HepG2 (cell line): ENCODE data around the gene DMXL1. TPM values are rescaled to one million over a fixed set of nuclear protein-coding genes. Genes with fewer than 3 reads are reported as not detected.

Source experiments
- ATAC-seq: fragments of 200-7000 bp; cut with Tn5 transposase; 3 replicates; pipeline ENCODE4 v1.9.1; 2020; ENCODE audit warnings: mild to moderate bottlenecking, moderate library complexity
- BruUV-seq: library from RNA; stranded (reverse); fragments of 400-500 nt; replicated peaks from 2 replicates; lab custom pipeline; 2021; lab: Mats Ljungman, UMichigan
- CTCF ChIA-PET: fragments of 300-600 bp; formaldehyde crosslinking; extraction: SDS; loops from one replicate; lab custom pipeline; 2021; ENCODE audit warnings: low total read pairs, inconsistent platforms, low intra/inter-chr PET ratio; lab: Yijun Ruan, JAX
- POLR2A ChIA-PET: fragments of 350-600 bp; sonication (Branson Sonifier 250); formaldehyde crosslinking; loops from one replicate; lab custom pipeline; 2020; ENCODE audit warnings: antibody characterized with exemption, inconsistent platforms; lab: Yijun Ruan, JAX
- DNase-seq: peaks from one replicate; pipeline ENCODE4 v3.0.0-alpha.2; 2015; ENCODE audit warnings: low spot score
- FAIRE-seq: peaks from 3 replicates; lab custom pipeline; 2011; peaks lifted over from hg19 to GRCh38; lab: Jason Lieb, UNC
- H2AFZ ChIP-seq: one replicate; pipeline ENCODE4 v1.6.1; 2011; ENCODE audit warnings: low read length, inconsistent platforms
- H3K27ac ChIP-seq: fragments of 300-600 bp; 3 replicates; pipeline ENCODE4 v1.8.0; 2011; ENCODE audit warnings: mixed run types, mild to moderate bottlenecking, mixed read lengths, low read length, inconsistent platforms; ENCODE audit not compliant: insufficient read depth; ENCODE audit errors: extremely low read length
- H3K27me3 ChIP-seq, 2 experiments: fragments of 200-600 bp in 1 of 2; 2 replicates in 1 of 2; 3 replicates in 1 of 2; pipeline versions ENCODE4 v1.6.0 to v1.8.0; 2011; ENCODE audit warnings: low read length in 2 of 2, mild to moderate bottlenecking in 2 of 2, moderate library complexity in 2 of 2, inconsistent platforms in 1 of 2; ENCODE audit not compliant: insufficient read depth in 2 of 2, control insufficient read depth in 1 of 2
- H3K36me3 ChIP-seq, 2 experiments: fragments of 200-600 bp in 1 of 2; replicated peaks in 1 of 2; 2 replicates in 1 of 2; 3 replicates in 1 of 2; pipeline versions ENCODE4 v1.5.1 to v1.8.0; 2011; ENCODE audit warnings: low read length in 2 of 2, inconsistent platforms in 1 of 2; ENCODE audit not compliant: insufficient read depth in 2 of 2, control insufficient read depth in 1 of 2
- H3K4me1 ChIP-seq: 2 replicates; pipeline ENCODE4 v1.5.1; 2012; ENCODE audit warnings: low read length, inconsistent platforms; ENCODE audit not compliant: insufficient read depth
- H3K4me2 ChIP-seq: 2 replicates; pipeline ENCODE4 v1.6.0; 2011; ENCODE audit warnings: low read depth, low read length, inconsistent platforms
- H3K4me3 ChIP-seq, 3 experiments: fragments of 200-600 bp in 1 of 3; sonication (generic), shearing (Covaris generic) in 1 of 3; replicated peaks in 1 of 3; 2 replicates each; pipeline ENCODE4 v1.5.1; 2011 to 2016; ENCODE audit warnings: low read length in 3 of 3, inconsistent platforms in 2 of 3, low read depth in 2 of 3, mild to moderate bottlenecking in 2 of 3, control low read depth in 1 of 3, mixed read lengths in 1 of 3; ENCODE audit not compliant: insufficient read depth in 1 of 3
- H3K79me2 ChIP-seq: one replicate; pipeline ENCODE4 v1.6.1; 2011; ENCODE audit warnings: low read length, inconsistent platforms; ENCODE audit not compliant: insufficient read depth
- H3K9ac ChIP-seq: 2 replicates; pipeline ENCODE4 v1.6.0; 2011; ENCODE audit warnings: mild to moderate bottlenecking, low read depth, low read length, inconsistent platforms; ENCODE audit not compliant: insufficient read depth
- H3K9me3 ChIP-seq: 2 replicates; pipeline ENCODE4 v1.5.1; 2012; ENCODE audit warnings: mild to moderate bottlenecking, low read length
- H4K20me1 ChIP-seq: 2 replicates; pipeline ENCODE4 v1.6.0; 2011; ENCODE audit warnings: inconsistent platforms, mild to moderate bottlenecking, low read length, moderate library complexity; ENCODE audit not compliant: insufficient read depth
- CBX5 ChIP-seq: sonication (generic); formaldehyde crosslinking; IDR thresholded peaks from 2 replicates; pipeline ENCODE4 v1.4.0; 2020; ENCODE audit warnings: missing genetic modification reagents, borderline replicate concordance
- IRX3 ChIP-seq: sonication (generic); formaldehyde crosslinking; IDR thresholded peaks from 2 replicates; pipeline ENCODE4 v1.8.1; 2023; ENCODE audit warnings: mild to moderate bottlenecking, low read depth, missing genetic modification reagents, borderline replicate concordance
- PCBP1 ChIP-seq: fragments of 200-400 bp; formaldehyde crosslinking; IDR thresholded peaks from 2 replicates; pipeline ENCODE4 v1.6.1; 2017; ENCODE audit warnings: mild to moderate bottlenecking, low read depth, low read length, borderline replicate concordance
- ZBTB7B ChIP-seq: sonication (generic); formaldehyde crosslinking; IDR thresholded peaks from 2 replicates; pipeline ENCODE4 v1.4.0; 2020; ENCODE audit warnings: missing genetic modification reagents
- ZC3H4 ChIP-seq: sonication (generic); formaldehyde crosslinking; IDR thresholded peaks from 2 replicates; pipeline ENCODE4 v1.4.0; 2020; ENCODE audit warnings: missing genetic modification reagents, borderline replicate concordance
- ZFP90 ChIP-seq: sonication (generic); formaldehyde crosslinking; IDR thresholded peaks from 2 replicates; pipeline ENCODE4 v1.8.0; 2022; ENCODE audit warnings: missing genetic modification reagents, mild to moderate bottlenecking, inconsistent platforms, borderline replicate concordance
- ZNF660 ChIP-seq: sonication (generic); formaldehyde crosslinking; IDR thresholded peaks from 2 replicates; pipeline ENCODE4 v1.5.1; 2020; ENCODE audit warnings: mild to moderate bottlenecking, low read depth, missing genetic modification reagents, borderline replicate concordance
- ZNF841 ChIP-seq: sonication (generic); formaldehyde crosslinking; IDR thresholded peaks from 2 replicates; pipeline ENCODE4 v1.8.1; 2023; ENCODE audit warnings: missing genetic modification reagents, borderline replicate concordance
- WGBS: methylation state at CpG from one replicate; pipeline ENCODE4 v1.1.6; 2017; ENCODE audit warnings: low lambda C conversion rate; 5-methylcytosine and 5-hydroxymethylcytosine counted together
- in situ Hi-C: cut with HindIII; loops from 2 replicates; pipeline ENCODE4 v1.10.0; 2017; ENCODE audit warnings: low pct_unique_long_range_greater_than_20kb; ENCODE audit not compliant: extremely low pct_ligation_motif_present
- intact Hi-C: fragments of 100-400 bp; cut with micrococcal nuclease; formaldehyde crosslinking; loops from one replicate; pipeline ENCODE4 v1.10.0; 2022; ENCODE audit not compliant: unreplicated experiment
- polyA plus RNA-seq, 8 experiments: library from polyadenylated mRNA; depleted of rRNA in 3 of 8; stranded (reverse) in 7 of 8; unstranded in 1 of 8; fragments of >200 nt; fragmentation: Illumina TruSeq in 4 of 8; extraction: Trizol in 4 of 8; gene quantifications; 2 replicates each; pipeline versions ENCODE4 v1.2.1 to v1.2.3, GENCODE V29; 2011 to 2016; ENCODE audit warnings: low read depth in 4 of 8, missing spikeins in 1 of 8, mixed read lengths in 1 of 8; ENCODE audit not compliant: insufficient read depth in 1 of 8
- total RNA-seq, 5 experiments: library from RNA; depleted of rRNA; stranded (reverse); fragments of >200 nt; fragmentation: Illumina TruSeq; extraction: Trizol; gene quantifications; 2 replicates each; pipeline ENCODE4 v1.2.3, GENCODE V29; 2016; ENCODE audit warnings: low read depth in 1 of 5
- TF ChIP-seq, protein P1 (sequence below): sonication (generic); formaldehyde crosslinking; IDR thresholded peaks from 2 replicates; pipeline ENCODE4 v1.9.0; 2022; ENCODE audit warnings: missing genetic modification reagents, mild to moderate bottlenecking, borderline replicate concordance
- TF ChIP-seq, protein P2 (sequence below): sonication (generic); formaldehyde crosslinking; conservative IDR thresholded peaks from 2 replicates; pipeline ENCODE4 v1.8.0; 2022; ENCODE audit warnings: missing genetic modification reagents
- TF ChIP-seq, protein P3 (sequence below): sonication (generic); formaldehyde crosslinking; IDR thresholded peaks from 2 replicates; pipeline ENCODE4 v1.4.0; 2020; ENCODE audit warnings: mild to moderate bottlenecking, missing genetic modification reagents

DMXL1 gene
- total and polyA plus RNA-seq, 2 of the 13 experiments (the other 11 are each of a cell fraction or from before 2014, with no cell fraction given): 6.9 to 18.6 TPM

DNA sequence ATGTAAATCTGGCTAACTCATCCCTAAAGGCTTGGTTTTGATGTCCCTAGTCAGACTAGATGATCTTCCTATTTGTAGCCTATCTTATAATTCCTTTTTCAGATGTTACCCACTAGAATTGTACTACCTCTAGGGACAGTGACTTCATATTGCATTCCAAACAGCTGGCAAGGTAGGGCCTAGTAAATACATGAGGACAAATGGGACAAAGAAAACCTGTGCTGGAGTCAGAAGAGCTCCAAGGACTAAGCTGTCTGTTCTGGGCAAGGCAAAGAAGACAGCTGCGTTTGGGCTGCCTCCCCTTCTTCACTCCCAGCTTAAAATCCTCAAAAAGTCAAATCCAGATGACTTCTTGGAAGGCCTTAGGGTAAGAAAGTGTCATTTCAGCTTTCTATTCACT lies 10.0 kb downstream of the DMXL1 start:
- no peaks in the 10 kb centered on the region for H3K36me3 ChIP-seq
- H3K4me2 ChIP-seq: no peak overlapping the region
- intact Hi-C loops (no loop called here), in situ Hi-C loops (no loop called here)
- peaks cover 11% of the 10 kb centered on the region; the same call in 1 of the 2 replicates for H3K4me1 ChIP-seq
- TF ChIP-seq, protein P1, sequence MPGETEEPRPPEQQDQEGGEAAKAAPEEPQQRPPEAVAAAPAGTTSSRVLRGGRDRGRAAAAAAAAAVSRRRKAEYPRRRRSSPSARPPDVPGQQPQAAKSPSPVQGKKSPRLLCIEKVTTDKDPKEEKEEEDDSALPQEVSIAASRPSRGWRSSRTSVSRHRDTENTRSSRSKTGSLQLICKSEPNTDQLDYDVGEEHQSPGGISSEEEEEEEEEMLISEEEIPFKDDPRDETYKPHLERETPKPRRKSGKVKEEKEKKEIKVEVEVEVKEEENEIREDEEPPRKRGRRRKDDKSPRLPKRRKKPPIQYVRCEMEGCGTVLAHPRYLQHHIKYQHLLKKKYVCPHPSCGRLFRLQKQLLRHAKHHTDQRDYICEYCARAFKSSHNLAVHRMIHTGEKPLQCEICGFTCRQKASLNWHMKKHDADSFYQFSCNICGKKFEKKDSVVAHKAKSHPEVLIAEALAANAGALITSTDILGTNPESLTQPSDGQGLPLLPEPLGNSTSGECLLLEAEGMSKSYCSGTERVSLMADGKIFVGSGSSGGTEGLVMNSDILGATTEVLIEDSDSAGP (CRISPR knock-in tag): no peak
- TF ChIP-seq ZC3H4 (CRISPR knock-in tag) (no peak), PCBP1 (no peak), ZBTB7B (CRISPR knock-in tag) (no peak), ZNF660 (CRISPR knock-in tag) (no peak), IRX3 (CRISPR knock-in tag) (no peak), CBX5 (no peak), ZNF841 (no peak), ZFP90 (no peak)
- TF ChIP-seq, protein P2, sequence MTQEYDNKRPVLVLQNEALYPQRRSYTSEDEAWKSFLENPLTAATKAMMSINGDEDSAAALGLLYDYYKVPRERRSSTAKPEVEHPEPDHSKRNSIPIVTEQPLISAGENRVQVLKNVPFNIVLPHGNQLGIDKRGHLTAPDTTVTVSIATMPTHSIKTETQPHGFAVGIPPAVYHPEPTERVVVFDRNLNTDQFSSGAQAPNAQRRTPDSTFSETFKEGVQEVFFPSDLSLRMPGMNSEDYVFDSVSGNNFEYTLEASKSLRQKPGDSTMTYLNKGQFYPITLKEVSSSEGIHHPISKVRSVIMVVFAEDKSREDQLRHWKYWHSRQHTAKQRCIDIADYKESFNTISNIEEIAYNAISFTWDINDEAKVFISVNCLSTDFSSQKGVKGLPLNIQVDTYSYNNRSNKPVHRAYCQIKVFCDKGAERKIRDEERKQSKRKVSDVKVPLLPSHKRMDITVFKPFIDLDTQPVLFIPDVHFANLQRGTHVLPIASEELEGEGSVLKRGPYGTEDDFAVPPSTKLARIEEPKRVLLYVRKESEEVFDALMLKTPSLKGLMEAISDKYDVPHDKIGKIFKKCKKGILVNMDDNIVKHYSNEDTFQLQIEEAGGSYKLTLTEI: no peak
- TF ChIP-seq, protein P3, sequence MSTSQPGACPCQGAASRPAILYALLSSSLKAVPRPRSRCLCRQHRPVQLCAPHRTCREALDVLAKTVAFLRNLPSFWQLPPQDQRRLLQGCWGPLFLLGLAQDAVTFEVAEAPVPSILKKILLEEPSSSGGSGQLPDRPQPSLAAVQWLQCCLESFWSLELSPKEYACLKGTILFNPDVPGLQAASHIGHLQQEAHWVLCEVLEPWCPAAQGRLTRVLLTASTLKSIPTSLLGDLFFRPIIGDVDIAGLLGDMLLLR (CRISPR knock-in tag): no peak
- H3K4me3 ChIP-seq: no peak overlapping the region
- H3K9me3 ChIP-seq: no peaks in the 10 kb centered on the region
- ATAC-seq (no peak), FAIRE-seq (no peak), DNase-seq (no peak)
- WGBS: 100% methylated on average over 1 of the region's 1 CpG
- no peak overlapping the region for H2AFZ ChIP-seq
- H3K9ac ChIP-seq: no peak overlapping the region
- CTCF ChIA-PET: no interaction called here
- H3K79me2 ChIP-seq: peaks cover 20% of the 10 kb centered on the region
- H3K27ac ChIP-seq: no peak overlapping the region
- H4K20me1 ChIP-seq: no peaks in the 10 kb centered on the region
- POLR2A ChIA-PET: interaction anchor here (3.1 kb wide), 1 partner anchor 10 kb away, joined by 13 read pairs; the partner anchor contains the start of gene DMXL1
- BruUV-seq: no TSS peak
- no peaks in the 10 kb centered on the region for H3K27me3 ChIP-seq
